ENCODE results near the gene CES1.
"Not testable (repeated sequence)": the region's sequence is repeated elsewhere in the genome, so short reads cannot be mapped to it uniquely, and the experiment has no call there.

The CES1 gene

DNA sequence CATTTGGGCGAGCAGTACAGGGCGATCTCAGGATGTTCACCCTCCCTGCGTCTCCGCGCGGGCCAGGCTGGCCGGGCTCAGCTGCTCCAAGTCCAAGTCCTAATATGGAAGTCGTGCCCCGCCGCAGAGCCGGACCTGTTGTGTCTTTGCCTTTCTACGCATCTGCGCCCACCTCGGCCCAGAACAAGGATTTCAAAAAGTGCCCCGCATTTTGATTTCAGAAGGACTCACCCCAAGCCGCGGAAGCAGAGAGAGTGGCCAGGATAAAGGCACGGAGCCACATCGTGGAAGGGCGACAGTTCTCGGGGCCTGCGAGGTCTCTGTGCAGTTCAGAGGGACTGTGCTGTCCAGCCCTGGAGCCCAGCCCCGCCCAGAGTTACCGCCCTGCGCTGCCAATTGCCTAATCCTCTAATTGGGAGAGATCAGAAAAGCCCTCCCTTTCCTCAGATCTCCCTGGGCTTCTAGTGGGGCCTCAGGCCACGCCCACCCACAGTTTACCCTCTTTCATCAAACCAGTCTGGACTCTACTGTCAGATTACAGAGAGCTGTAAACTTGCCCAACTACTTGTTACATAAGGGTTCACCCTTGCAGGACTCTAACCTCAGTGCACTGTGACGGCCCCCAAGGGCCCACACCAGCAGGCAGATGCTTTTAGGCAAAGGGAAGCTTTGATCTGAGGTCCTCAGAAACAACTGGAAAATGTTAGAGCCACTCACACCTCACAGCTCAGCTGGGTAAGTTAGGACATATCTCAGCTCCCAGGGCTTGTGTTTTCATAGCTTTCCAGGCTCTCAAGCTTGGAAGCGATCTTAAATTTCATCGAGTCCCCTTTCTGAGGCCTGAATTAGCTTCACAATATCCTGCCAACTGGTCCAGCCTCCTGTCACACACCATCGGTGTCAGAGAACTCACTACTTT lies at the start of gene CES1:
CES1 (minus strand) TSS at position 324 of the 919 bp plus-strand sequence; CDS start at position 283, 41 bp downstream.
- no peak for DNase-seq (ENCODE audit: low spot score)

DNA sequence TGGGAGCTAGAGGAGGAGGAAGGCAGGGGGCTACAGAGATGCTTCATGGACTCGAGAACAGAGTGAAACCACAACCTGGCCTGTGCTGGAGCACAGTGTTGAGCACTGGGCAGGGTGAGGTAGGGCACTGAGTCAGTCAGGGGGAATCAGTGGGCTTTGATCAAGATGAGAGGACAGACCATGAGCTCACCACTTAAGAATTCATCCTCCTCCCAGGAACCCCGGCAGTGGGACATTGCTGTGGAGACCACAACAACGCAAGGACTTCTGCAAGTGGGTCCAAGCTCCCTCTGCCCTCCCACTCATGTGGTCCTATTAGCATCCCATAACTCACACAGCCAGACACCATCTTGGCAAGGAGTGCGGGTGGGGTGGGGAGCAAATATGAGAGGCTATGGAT lies 44.0 kb upstream of the CES1 start:
- DNase-seq (ENCODE audit: low spot score): no peak

DNA sequence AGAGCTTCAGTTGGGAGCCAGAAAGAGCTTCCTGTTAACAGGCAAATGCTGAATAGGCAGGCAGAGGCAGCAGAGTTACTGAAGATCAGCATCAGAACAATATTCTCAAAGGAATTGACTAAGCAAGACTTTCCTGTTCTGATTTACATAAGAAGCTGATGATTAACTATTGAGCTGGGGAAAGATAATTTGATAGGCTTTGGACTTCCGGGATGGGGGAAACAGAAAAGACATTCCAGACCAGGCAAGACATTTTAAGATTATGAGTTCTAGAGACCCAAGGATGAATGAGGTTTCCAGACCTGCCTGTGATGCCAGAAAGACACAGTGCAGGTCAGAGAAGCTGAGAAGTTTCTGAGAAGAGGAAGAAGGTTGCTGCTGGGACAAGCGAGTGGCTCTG lies 42.4 kb upstream of the CES1 start, which contains the start of gene CES5A:
CES5A (minus strand) TSS at position 101 of the 400 bp plus-strand sequence. CDS start 152 bp downstream, outside the sequence.
- DNase-seq (ENCODE audit: low spot score): no peak

DNA sequence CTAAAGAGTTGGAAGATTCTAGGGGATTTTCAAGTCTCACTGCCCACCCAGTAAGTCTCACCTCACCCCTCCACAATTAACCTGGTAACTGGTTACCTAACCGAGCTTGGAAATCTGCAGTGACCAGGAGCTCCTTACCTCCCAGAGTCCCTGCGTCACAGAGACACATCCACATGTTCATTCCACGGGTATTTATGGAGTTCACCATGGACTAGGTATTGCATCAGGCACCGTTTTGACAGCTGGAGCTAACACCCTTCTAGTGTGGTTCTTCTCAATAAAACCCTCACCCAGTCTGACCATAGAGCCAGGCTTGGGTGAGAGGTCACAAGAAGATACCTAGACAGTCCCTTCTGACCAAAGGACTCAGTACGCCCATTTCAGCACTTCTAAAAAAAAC lies 40.2 kb upstream of the CES1 start:
- DNase-seq (ENCODE audit: low spot score): no peak

DNA sequence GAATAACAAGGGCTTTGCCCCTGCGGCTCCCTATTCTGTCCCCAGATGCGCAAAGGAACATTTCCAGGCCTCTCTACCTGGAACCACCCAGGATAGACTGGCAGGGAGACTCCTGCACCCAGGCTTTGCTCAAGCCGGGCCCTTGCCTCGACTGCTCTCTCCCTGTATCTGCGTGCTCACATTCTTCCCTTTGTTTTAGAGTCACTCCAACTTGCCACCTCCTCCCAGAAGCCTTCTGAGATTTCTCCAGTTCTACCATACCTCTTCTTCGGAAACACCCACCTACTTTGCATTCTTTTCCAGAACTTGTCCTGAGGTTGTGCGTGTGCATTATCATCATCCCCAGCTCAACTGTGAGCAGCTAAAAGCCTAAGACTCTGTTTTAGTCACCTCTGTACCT lies 39.2 kb upstream of the CES1 start:
- no peak for DNase-seq (ENCODE audit: low spot score)

DNA sequence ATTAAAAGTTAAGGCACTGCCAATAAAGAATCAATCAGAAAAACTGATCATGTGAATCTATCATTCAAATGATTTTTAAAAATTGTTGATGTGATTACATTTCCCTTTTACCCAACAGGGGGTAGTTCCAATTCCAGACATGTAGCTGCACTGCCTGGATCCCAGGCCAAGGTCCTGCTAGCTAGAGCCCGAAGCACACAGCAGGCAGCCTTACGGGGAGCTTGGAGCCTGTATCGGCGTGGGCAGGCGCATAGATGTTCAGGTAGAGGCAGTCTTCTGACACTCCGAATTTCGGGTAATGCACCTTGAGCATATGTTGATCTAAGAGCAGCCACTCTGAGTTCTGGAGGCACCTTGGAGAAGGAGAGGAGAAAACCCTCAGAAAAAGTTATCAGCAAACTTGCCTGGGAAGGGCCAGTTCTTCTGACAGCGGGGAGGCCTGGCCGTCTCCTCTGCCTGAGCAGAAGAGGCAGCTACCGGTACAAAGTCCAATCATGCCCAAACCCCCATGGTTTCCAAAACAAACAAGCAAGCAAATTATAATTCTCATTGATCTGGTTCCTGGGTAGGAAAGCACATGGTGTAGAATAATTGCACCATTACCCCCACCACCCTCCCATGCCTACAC lies 38.6 kb upstream of the CES1 start:
- DNase-seq (ENCODE audit: low spot score): no peak

DNA sequence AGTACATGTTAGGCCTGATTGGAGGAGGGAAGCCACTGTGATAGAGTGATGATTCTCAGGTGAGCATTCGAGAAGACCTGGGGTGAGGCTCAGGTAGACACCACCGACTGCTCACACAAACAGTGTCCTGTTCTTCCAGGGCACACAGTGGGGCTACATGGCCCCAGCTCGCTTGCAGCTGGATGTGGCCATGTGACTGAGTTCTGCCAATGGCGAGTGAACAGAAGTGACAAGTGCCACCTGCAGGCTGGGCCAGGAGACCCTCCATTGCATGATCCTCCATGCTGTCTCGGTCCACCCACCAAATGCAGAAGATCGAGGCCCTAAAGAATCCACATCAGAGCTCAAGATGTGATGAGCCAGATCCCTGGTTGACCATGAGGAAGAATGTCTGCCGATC lies 36.1 kb upstream of the CES1 start:
- DNase-seq (ENCODE audit: low spot score): no peak

DNA sequence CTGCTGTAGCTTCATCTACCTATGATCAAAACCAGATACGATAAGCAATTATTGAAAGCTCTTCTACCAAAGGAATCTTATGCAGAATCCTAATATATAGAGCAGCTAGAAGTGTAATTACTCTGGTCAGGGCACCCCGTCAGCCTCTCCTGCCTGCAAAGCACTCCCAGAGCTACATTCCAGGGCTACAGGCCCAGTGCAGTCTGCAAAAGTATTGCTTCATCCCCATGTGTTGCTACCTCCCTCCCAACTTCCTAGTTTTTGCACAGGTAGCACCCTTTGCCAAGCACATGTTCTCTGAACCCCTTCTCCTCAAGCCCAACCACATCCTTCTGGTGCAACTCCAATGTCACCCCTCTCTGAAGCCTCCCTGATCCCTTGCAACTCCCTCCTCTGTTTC lies 35.2 kb upstream of the CES1 start:
- no peak for DNase-seq (ENCODE audit: low spot score)

DNA sequence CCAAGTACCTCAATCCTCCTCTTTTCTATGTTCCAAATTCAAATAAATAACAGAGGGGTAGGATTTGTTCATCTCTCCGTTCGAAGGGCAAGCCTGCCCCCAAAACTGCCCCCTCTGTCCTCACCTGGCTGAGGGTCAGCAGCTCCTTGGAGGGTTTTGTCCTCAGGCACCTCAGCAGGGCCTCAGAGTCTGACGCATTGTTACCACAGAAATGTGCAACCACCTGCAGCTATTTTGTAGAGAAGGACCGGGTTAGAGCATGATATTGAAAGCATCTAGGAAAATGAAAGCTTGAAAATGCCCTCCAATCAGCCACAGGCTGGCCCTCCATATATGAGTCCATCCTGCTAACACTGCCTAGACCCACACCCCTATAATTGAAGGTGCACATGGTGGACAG lies 28.4 kb upstream of the CES1 start:
- no peak for DNase-seq (ENCODE audit: low spot score)

DNA sequence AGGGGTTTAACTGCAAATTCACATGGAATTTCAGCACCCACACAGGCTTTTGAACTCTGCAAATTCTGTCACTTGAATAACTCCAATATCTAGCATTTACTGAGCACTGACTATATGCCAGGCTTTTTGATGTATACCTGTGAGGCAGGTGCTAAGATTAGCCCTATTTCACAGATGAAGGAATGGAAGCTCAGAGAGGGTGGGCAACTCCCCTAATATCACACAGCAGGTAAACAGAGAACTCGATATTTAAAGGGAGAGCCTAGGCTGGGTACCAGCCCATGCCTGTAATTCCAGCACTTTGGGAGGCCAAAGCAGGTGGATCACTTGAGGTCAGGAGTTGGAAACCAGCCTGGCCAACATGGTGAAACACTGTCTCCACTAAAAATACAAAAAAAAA lies 24.8 kb upstream of the CES1 start:
- DNase-seq (ENCODE audit: low spot score): not testable (repeated sequence)

DNA sequence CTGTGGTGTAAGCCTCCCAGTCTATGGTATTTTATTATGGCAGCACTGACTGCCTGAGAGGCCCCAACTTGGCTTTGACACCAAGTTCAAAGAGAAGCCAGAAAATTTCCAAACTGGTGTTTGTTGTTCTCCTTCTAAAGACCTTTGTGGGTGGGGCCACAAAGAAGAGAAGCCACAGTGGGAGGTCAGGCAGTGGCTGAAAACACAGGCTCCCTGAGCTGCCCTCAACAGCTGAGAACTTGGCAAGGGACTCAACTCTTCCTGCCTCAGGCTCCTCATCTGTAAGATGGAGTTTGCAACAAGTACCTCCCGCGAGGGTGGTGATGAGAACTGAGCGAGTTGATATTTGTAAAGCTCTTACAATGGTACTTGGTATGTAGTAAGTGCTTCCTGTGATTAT lies 24.1 kb upstream of the CES1 start:
- no peak for DNase-seq (ENCODE audit: low spot score)

DNA sequence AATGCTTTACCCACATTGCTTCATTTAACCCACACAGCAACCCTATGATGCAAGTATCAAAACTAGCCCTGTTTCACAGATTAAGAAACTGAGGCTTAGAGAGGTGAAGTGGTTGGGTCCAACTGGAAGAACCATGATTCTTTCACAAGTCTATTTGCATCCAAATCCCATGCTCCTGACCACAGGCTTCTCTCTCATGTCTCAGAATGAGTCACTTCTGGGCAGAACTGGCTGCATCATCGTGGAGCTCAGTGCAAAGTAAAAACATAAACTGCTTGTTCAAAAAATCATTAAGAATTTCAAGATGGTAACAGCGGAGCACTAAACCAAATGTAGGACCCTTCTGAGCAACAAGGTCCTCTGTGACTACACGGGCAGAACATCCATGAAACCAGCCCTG lies 20.2 kb upstream of the CES1 start:
- no peak for DNase-seq (ENCODE audit: low spot score)

DNA sequence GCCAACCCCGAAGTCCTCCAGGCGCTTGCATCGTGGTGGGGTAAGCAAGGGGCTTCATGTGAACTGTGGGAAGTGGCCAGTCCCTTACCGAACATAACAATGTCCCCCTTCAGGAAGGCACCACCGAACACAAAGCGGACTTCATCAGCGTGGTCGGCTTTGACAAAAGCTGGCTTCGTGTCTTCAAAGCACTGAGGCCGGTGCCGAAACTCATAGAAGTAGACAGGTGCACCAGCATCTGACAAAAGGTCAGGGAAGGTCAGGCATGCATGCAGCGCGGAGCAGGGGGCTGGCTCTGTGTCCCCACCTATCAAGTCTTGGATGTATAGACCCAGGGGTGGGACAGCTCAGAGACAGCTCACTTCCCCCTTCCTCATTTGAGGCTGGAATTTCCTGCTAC lies 16.6 kb upstream of the CES1 start:
- no peak for DNase-seq (ENCODE audit: low spot score)

DNA sequence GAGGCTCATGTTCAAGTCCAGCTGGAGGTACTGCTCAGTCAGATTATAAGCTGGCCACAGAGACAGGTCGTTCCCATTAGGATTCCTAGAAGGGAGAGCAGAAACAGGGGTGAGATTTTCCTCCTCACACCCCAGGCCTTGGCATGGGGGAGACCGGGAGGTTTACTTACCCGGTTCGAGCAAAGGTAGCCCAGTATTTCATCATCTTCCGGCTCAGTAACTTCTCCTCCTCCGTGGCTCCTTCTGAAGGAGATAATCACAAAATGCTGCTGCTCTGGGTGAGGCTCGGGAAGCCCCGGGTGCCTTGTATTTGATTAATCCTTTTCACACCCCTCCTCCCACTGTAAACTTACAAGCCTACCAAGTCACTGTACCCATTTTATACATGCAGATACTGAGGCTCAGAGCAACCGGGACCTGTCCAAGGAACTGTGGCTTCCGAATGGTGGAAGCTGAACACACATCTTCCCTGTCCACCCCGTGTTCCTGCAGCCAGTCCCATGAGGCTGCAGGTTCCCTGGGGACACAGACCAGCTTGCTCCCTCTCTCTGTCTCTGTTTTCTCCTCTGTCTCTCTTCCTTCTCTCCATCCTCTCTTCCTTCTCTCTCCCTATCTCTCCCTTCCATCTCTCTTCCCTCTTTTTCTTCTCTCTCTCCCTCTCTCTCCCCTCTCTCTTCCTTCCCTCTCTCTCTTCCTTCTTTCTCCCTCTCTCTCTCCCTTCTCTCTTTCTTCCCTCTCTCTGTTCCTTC lies 13.9 kb upstream of the CES1 start:
- no peak for DNase-seq (ENCODE audit: low spot score)

DNA sequence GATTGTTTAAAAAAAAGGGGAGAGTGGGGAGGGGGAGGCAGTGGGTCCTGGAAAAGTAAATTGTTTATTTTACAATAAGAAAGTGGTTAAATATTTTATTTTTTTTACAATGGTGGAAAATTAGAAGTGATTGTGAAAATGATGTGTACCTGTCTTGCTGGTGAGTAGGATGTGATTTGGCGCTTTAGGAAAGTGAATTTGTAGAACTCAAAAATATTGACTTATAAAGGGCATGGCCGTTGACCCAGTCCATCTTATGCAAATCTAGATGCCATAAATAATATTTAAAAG lies 10.2 kb upstream of the CES1 start:
- DNase-seq (ENCODE audit: low spot score): no peak

DNA sequence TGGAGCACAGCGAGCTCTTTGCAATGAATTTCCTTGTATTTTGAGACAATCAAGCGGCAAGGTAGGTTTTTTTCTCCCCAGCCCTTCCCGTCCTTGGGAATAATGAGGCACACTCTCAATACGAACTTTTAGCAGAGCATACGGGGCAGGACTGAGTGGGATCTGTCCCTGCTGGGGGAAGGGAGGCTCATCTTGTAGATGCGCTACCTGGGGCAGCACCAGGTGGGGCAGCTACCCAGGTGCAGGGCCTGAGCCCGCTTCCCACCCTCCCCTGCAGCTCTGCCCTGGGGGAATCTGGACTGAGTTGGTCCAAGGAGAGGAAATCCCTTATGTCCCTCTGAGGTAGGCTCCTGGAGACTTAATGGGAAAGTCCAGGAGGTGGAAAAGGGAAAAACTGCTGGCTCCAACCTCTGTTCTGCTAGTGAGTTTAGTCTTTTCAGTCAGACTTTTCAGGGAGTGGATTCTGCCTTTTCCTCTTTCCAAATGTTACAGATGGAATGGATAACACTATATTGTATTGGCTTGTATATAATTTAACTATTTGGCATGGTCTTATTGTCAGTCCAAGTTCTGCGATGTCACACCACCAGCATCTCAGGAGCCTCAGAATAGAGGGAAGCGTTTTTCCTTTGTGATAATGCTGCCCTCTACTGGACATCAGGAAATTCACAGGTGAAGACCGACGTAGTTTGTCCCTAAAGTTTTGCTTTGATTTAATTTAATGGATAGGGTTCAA lies 9.6 kb upstream of the CES1 start:
- DNase-seq (ENCODE audit: low spot score): peak; percentile 44

DNA sequence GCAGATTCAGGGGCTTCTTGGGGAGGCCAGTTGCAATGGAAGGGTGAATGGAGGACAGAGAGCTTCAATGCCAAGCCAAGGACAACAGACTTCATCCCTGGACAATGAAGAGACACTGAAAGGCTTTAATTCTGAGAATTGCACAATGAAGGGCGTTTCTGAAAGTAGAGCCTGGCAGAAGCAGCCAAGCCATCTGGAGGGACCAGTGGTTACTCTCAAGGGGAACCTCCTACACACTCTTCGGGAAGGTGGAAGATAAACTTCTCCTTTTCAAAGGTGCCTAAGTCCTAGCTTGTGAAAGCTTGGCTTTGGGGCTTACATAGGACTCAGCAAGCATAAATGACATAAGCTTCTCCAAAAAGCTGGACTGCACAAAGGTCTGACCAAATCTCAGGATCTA lies 6.2 kb upstream of the CES1 start:
- no peak for DNase-seq (ENCODE audit: low spot score)

DNA sequence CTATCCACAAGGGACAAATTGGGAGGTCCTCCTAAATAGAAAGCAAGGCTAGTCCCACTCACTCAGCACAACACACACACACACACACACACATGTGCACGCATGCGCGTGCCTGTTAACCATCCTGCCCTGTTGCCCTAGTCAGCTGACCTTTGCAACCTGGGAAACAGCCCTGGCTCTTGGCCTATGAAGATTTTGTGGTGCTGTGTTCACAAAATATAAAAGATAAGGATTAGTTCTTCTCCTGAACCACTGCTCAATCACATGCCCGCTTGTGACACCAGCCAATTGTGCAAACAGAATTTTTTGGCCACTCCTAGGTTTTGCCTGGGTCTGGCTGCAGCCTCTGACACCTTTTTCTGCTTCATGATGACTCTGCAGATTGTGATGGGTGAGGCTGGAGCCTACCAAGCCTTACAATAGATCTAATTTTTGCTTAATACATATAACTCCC lies 3.3 kb upstream of the CES1 start:
- no peak for DNase-seq (ENCODE audit: low spot score)

DNA sequence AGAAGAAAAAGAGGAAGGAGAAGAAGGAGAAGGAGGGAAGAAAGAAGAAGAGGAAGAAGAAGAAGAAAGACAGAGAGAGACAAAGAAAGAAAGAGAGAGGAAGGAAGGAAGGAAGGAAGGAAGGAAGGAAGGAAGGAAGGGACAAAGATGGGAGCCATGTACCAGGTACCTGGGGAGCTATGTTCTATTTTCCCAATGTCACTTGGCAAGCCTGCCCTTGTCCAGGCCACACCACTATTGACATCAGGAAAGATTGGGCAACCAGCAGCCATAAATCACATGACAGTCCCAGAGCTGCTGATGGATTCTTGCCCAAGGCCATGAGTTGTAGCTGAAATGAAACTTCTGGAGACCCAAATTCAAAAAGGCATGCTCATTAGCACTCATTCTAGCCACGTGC lies 2.7 kb upstream of the CES1 start:
- no peak for DNase-seq (ENCODE audit: low spot score)

DNA sequence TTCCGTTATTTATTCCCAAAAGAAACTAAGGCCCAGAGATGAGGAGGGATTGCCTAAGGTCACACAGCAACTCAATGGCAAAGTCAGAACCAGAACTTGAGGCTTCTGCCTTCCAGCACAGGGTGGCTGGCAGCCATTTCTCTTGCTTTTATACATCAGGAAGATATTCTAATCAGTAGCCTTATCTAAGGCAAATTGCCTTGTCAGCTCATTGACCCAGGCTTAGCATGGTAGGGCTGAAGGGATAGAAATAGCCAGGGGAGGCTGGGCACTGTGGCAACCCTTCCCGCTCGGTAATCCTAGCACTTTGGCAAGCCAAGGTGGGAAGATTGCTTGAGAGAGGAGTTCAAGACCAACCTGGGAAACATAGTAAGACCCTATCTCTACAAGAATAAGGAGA lies 2.3 kb upstream of the CES1 start:
- DNase-seq (ENCODE audit: low spot score): not testable (repeated sequence)

DNA sequence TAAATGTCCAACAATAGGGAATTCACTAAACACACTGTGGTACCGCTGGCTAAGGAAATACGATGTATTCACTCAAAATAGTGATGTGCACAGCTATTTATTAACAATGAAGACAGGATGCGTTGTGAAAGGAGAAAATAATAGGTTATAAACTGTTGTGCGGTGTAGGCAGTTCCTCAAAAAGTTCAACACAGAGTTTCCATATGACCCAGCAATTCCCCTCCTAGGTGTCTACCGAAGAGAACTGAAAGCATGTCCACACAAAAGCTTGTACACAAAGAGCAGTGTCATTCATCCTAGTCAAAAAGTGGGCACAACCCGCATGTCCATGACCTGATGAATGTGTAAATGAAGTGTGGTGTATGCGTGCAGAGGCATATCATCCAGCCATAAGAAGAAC lies 1.2 kb upstream of the CES1 start:
- DNase-seq (ENCODE audit: low spot score): no peak

DNA sequence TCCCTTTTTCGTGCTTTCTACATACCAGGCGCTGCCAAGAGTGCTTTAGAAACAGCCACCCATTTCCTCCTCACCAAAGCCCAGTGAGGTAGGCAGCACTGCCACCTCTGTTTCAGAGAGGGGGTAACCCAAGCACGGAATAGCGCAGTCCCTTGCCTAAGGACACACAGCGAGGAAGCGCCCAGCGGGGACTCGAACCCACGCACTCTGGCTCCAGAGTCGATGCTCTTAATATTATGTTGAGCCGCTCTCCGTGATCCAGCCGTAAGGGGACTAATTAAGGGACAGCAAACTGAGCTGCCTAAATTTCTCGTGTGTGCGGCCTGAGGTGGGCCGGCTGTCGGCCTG lies 497 bp downstream of the CES1 start:
- DNase-seq (ENCODE audit: low spot score): no peak

All from kidney tubule cell (primary cell).